HG03439 (cell line): ENCODE data around the gene C16orf54.
A peak's percentile ranks its signal among the peaks of the same experiment; 100 is the strongest.
"Not testable (repeated sequence)": the region's sequence is repeated elsewhere in the genome, so short reads cannot be mapped to it uniquely, and the experiment has no call there.

Experiments
- ATAC-seq: cut with Tn5 transposase; IDR thresholded peaks from one replicate; pipeline ENCODE4 v1.9.1; 2021; ENCODE audit warnings: mild to moderate bottlenecking, moderate library complexity; ENCODE audit not compliant: unreplicated experiment

Gene C16orf54

GRCh38 chr16:29770250-29770929 is 24.6 kb upstream of the C16orf54 start:
- ATAC-seq: no peak

- no peak for ATAC-seq
Measured at GRCh38 chr16:29769507-29769906, 23.7 kb upstream of the C16orf54 start.

- ATAC-seq: no peak
Measured at GRCh38 chr16:29767062-29767461, 21.3 kb upstream of the C16orf54 start.

GRCh38 chr16:29766571-29766970 is 20.8 kb upstream of the C16orf54 start:
- ATAC-seq: no peak

- no peak for ATAC-seq
Measured at GRCh38 chr16:29765167-29766032, 19.6 kb upstream of the C16orf54 start.

DNA sequence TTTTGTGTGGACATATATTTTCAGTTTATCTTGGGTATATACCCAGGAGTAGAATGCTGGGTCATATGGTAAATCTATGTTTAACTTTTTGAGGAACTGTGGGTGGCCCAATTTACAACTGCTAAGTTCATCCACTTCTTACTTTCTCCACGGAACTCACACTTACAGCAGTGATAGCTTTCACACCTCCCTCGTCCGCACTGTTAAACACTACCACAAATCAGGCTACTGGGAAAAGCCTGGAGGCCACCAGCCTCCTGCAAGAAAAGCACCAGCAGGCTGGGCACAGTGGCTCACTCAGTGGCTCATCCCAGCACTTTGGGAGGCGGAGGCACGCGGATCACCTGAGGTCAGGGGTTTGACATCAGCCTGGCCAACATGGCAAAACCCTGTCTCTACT is 17.5 kb upstream of the C16orf54 start:
- no peak for ATAC-seq

- no peak for ATAC-seq
Measured at GRCh38 chr16:29761882-29762281, 16.1 kb upstream of the C16orf54 start.

DNA sequence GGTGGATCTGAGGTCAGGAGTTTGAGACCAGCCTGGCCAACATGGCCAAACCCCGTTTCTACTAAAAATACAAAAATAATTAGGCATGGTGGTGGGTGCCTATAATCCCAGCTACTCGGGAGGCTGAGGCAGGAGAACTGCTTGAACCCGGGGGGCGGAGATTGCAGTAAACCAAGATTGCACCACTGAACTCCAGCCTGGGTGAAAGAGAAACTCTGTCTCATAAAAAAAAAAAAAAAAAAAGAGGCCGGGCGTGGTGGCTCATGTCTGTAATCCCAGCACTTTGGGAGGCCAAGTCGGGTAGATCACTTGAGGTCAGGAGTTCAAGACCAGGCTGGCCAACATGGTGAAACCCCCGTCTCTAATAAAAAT is 15.5 kb upstream of the C16orf54 start:
- not testable (repeated sequence) for ATAC-seq

DNA sequence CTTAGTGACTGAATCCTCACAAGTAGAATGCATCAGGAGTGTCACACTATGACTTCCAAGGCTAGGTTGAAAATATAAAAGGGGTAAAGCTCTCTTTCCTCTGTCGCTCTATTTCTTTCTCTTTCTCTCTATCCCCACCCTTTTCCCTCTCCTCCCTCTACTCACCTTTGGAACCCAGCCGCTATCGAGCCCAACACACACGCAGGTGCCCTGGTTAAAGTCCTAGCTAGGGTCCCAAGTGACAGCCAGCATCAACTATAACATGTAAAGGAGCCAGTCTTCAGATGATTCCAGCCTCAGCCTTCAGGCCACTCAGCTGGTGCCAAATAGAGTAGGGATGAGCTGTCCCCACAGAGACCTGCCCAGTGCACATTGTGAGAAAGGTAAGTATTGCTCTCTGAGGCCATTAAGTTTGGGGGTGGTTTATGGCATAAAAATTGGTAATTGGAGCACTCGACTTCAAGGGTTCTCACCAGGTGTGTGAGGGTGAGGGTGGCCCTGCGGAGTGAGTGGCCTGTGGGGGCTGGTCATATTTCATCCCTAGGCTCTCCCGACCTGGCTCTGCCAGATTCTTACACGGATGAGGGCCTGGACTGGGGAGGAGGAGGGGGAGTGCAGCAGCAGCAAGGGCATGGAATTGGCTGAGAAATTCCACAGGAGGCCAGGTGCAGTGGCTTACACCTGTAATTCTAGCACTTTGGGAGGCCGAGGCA is 14.9 kb upstream of the C16orf54 start:
- no peak for ATAC-seq

GRCh38 chr16:29757950-29758466 is 12.2 kb upstream of the C16orf54 start:
- ATAC-seq: no peak

DNA sequence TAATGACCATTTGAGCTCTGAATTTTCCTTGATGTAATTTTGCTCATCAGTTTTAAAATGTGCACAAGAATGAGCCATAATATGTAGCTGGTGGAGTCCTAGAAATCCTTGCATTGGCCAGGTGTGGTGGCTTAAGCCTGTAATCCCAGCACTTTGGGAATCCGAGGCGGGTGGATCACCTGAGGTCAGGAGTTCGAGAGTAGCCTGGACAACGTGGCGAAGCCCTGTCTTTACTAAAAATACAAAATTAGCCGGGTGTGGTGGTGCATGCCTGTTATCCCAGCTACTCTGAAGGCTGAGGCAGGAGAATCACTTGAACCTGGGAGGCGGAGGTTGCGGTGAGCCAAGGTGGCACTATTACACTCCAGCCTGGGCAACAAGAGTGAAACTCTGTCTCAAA is 11.3 kb upstream of the C16orf54 start:
- not testable (repeated sequence) for ATAC-seq

DNA sequence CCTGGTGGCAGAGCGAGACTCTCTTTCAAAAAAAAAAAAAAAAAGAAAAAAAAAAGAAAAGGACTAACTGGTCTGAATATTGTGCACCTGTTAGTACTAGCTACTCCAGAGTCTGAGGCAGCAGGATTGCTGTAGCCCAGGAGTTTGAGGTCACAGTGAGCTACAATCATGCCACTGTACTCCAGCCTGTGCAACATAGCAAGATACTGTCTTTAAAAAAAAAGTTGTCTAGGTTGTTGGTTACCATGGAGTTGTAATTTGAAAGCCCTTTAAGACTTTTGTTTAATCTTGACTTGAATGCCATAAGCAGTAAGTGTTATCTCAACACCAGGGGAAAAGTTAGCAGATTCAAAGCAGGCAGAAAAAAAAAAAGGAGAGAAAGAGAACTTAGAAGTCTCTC is 10.9 kb upstream of the C16orf54 start:
- no peak for ATAC-seq

DNA sequence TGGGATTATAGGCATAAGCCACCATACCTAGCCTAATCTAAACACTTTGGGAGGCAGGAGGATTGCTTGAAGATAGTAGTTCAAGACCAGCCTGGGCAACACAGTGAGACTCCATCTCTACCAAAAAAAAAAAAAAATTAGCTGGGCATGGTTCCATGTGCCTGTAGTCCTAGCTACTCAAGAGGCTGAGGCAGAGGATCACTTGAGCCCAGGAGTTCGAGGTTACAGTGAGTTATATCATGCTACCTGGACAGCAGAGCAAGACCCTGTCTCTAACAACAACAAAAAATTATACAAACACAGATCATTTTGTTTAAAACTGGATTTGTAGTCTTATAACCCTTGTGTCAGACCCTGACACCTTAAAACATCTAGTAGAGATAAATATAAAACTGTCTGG is 7.7 kb upstream of the C16orf54 start:
- no peak for ATAC-seq

GRCh38 chr16:29748760-29749149 is 3.0 kb upstream of the C16orf54 start:
- ATAC-seq: not testable (repeated sequence)

GRCh38 chr16:29747947-29748759 is 2.4 kb upstream of the C16orf54 start:
- no peak for ATAC-seq

GRCh38 chr16:29746518-29746917 is 728 bp upstream of the C16orf54 start:
- not testable (repeated sequence) for ATAC-seq

DNA sequence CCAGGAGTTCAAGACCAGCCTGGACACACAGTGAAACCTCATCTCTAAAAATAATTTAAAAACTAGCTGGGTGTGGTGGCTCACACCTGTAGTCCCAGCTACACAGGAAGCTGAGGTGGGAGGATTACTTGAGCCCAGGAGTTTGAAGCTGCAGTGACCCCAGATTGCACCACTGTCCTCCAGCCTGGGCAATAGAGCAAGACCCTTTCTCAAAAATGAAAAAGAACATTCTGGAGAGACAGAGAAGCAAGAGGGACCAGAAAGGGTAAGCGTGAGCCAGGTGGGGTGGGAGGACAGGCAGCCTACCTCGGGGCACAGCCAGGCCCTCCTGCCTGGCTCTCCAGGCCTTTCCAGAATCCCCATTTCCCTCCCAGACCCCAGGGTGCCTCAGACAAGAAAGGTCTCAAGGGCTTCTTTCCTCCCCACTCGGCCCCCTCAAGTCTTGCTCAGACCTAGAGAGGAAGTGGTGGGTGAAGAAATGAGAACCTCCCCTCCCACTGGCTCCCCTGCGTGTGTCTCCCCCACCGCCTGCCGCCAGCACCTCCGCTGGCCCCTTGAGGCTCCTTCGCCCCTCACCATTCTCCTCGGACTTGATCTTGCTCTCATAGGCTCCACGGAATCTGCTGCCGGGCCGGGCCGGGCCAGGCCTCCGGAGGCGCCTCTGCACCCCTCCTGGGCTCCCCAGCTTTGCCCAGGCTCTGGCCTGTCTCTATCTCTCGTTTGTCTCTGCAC is 503 bp downstream of the C16orf54 start:
- ATAC-seq: peak; percentile 26

DNA sequence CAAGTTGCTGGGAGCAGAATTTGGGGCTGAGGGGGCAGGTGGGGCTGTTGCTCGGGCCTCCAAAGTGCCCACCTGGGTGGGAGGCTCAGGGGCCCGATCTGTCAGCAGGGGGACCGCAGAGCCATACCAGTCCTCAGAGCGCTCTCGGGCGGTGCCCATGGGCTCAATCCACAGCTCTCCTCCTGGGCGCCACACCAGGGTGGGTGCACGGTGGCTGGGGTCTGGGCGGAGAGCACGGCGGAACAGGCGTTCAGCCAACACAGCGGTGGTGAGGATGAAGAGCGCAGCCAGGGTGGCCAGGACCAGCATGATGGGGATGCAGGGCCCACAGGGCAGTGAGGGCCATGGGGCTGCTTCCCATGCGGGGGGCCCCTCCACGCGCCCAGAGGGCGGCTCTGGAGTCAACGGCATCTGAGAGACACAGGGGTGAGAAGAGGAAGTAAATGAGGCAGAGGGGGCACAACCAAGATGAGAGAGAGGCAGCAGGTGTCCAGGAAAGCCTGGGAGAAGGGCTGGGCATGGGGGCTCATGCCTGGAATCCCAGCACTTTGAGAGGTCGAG is 1.2 kb downstream of the C16orf54 start:
- ATAC-seq: no peak

DNA sequence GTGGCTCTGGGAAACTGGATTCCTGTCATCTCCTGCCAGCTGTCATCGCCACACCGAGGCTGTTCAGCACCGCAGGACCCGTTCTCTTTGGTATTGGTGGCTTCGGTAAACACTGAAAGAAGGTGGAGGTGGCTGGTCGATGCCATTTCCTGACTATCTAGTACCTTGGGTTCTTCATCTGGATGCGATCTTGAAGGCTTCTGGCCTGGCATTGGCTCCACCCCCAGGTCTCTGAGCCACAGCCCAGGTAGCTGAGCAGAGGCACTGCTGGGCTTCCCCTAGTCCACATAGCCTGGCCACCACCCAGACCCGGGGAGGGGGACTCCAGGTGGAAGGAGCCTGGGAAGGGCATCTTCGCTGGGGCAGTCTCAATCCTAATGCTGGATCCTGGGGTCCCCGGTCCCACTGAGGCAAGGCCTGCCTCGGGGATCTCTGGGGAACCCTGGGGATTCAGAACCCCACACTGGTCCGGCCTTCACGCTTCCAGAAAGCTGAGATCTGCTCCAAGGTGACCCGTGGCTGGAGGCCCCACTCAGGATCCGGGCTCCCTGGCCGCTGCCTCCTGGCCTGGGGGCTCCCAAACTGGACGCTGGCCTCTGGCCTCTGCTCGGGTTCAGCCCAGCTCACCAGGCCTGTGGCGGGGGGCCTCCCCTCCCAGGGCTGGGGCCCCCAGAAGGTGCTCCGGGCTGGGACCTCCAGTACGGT is 1.8 kb downstream of the C16orf54 start:
- no peak for ATAC-seq
